Measurements from ENCODE around the gene DNAJC5.
"Not testable (repeated sequence)": the region's sequence is repeated elsewhere in the genome, so short reads cannot be mapped to it uniquely, and the experiment has no call there.

Gene DNAJC5, protein sequence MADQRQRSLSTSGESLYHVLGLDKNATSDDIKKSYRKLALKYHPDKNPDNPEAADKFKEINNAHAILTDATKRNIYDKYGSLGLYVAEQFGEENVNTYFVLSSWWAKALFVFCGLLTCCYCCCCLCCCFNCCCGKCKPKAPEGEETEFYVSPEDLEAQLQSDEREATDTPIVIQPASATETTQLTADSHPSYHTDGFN

DNA sequence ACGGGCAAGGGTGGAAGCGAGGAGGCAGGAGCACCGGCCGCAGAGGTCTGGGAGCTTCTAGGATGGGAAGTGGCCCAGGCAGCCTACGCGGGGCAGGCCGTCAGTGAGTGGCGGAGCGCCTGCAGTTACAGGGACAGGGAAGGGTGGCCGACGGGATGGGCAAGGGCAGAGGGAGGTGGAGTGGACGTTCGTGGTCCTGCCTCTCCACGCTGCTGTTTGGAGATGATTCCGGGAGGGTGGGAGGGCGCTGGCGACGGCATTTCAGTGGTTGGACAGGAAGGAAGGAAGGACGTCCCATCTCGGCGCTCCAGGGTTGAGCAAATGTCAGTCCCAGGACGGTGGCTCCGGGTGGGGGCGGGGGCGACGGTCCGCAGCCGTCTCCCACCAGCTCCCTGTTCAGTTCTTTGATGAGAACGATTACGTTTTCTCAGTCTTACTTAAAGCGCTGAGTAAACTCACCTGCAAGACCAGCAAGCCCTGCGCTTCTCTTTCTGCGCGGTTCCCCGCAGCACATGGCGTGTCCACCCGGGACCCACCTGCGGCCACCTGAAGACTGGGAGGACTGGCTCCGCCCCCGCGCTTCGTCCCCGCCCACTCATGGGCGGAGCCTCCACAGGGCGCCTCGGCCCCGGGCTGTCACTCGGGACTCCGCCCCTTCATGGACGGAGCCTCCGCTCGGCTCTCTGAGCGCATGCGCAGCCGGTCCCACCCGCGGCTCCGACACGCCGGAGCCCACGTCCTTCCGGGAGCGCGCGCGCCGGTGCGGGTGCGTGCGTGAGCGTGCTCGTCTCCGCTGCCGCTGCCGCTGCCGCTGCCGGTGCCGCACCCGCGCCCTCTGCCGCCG lies at the start of gene DNAJC5:
Gene DNAJC5 (plus strand): TSS at position 769 of the 844 bp plus-strand sequence. CDS start 33,220 bp downstream, outside the sequence.
- peak; percentile 100 for DNase-seq (ENCODE audit: low spot score)

DNA sequence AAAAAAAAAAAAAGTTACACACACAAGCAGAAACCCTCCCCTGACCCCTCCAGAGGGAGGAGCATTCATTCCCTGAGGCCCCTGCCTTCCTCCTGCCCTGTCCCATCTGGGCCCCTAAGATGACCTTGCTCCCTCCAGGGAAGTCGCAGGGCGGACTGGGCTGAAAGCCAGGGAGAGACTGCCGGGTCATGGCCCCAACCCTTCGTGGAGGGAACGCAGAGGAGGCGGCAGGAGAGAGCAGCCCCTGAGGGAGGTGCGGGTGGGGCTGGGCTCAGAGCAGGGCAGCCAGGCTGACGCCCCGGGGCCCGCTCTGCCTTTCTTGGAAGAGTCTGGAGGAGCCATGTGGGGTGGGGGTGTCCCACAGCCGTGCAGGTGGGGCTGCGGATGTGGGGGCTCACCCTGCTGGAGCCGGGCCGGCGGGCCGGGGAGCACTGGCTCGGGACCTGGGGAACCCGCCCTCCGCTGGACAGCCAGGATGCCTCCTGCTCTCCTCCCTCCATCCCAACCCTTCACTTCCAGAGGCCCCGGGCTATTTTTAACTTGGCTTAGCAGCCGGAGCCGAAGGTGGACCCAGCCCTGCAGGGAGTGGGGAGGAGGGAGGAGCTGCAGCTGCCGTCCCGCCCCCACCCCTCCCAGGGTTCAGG lies 48.7 kb upstream of the DNAJC5 start:
- peak; percentile 81 for DNase-seq (ENCODE audit: low spot score)

DNA sequence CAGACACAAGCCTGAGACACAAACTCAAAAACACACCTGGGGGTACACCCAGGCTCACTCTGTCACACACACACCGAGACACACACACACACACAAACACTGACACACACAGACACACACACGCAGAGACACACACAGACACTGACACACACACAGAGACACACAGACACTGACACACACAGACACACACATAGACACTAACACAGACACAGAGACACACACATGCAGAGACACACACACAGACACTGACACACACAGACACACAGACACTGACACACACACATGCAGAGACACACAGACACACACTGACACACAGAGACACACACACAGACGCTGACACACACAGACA lies 48.1 kb upstream of the DNAJC5 start:
- DNase-seq (ENCODE audit: low spot score): no peak

DNA sequence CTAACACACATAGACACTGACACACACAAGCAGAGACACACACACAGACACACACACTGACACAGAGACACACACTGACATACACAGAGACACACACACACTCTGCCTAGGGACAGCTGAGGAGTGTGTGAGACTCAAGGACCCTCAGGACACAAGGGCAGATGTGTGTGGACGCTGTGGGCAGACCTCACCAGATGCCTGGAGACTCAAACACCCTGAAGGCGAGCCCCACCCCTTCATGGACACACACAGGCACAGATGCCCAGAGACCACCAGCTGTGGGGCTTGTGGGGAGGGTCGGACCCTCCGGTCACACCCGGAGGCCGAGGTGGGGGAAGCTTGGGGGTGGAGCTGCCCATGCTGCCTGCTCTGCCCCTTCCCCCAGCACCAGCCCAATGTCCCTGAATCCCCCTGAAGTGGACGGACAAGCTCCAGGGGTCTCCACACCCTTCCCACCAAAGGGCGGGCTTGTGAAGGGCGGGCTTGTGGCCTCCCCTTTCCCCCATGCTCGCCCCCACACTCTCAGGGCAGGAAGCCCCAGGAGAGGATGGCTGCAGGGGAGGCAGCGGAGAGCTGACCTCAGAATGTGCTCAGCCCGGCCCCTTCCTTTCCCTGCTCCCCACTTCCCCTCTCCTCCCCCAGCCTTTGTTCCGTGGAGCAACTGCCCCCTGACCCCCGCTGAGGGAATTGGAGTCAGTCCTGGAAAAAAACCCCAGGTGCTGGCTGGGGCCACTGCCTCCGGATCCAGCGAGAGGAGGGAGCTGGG lies 47.5 kb upstream of the DNAJC5 start:
- DNase-seq (ENCODE audit: low spot score): peak; percentile 77

DNA sequence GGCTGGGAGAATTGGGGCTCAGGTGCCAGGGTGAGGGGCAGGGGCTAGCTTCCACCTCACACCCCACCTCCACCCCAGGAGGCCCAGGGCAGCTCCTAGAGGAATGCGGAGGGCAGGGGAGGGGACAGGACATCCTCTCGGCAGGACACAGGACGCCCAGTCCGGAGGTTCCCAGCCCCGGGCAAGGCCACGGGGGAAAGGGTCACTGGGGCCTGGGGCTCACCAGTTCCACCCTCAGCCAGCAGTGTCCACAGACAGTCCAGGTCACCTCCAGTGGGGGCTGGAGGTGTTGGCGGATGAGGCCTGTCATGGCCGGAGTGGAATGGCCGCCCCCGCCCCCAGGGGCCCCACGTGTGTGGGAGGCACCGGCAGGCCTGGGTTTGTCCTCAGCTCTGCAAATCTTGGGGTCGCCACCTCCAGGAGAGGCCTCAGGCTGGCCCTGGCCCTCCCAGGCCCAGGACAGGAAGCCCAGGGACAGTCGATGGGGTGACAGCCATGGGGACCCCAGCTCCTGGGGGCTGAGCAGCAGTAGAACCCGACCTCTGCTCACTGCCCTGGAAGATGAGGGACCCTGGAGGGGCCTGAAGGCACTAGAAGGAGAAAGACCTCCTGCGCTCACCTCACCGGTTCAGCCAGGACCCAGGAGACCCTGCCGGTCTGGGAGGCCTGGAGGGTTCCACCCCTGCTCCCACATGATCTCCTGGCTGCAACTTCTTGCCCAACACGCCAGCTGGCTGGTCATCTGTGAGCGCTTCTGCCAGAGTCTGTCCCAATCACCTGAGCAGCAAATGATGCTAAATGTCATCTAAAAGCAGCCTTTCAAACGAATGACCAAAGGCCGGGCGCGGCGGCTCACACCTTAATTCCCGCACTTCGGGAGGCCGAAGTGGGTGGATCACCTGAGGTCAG lies 46.7 kb upstream of the DNAJC5 start:
- peak; percentile 35 for DNase-seq (ENCODE audit: low spot score)

DNA sequence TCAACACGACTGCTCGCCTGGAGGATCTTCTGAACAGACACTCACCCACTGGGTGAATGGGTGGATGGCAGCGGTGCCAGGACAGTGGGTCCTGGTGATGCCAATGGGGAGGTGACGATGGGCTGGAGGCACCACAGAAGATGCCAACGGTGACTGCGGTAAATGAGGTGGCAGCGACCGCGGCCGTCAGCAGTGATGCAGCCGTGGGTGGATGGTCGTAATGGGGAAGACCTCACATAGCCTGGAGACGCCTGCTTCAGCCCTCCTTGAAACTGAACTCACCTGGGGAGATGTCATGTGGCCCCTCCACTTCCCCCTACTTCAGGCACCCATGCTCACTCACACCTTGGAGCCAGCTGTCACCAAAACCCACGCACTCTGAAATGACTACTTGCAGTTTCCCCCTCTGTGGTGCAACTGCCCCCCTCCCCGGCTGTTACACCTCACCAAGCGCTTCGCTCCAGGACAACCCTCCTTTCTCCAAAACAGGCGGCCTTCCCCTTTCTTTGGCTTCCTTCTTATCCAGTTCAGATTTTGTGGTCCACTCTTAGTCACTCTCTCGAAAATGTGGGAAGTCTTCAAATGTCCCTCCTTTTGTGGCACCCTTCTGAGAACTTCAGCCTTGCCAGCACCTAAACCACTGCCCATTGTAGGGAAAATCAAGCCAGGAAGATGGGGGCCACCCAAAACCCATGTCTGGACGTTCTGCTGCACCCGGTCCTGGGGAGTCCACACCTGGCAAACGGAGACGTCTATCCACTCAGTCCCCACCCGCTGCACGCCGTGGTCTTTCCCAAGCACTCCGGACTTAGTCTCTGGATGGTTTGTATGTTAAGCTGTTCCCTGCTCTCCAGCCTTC lies 44.0 kb upstream of the DNAJC5 start:
- DNase-seq (ENCODE audit: low spot score): no peak

DNA sequence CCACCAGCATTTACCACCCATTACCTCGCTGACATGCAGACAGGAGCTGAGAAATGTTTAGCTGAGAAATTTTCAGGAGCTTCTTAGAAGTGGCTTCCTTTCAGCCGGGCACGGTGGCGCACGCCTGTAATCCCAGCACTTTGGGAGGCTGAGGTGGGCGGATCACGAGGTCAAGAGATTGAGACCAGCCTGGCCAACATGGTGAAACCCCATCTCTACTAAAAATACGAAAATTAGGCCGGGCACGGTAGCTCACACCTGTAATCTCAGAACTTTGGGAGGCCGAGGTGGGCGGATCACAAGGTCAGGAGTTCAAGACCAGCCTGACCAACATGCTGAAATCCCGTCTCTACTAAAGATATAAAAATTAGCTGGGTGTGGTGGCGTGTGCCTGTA lies 43.4 kb upstream of the DNAJC5 start:
- DNase-seq (ENCODE audit: low spot score): not testable (repeated sequence)

DNA sequence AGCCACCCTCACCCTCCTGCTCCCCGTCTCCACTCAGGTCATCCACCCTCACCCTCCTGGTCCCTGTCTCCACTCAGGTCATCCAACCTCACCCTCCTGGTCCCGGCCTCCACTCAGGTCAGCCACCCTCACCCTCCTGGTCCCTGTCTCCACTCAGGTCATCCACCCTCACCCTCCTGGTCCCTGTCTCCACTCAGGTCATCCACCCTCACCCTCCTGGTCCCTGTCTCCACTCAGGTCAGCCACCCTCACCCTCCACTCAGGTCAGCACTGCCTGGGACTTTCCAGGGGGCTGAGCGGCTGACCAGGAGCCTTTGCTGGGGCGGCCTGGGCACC lies 41.2 kb upstream of the DNAJC5 start:
- DNase-seq (ENCODE audit: low spot score): not testable (repeated sequence)

DNA sequence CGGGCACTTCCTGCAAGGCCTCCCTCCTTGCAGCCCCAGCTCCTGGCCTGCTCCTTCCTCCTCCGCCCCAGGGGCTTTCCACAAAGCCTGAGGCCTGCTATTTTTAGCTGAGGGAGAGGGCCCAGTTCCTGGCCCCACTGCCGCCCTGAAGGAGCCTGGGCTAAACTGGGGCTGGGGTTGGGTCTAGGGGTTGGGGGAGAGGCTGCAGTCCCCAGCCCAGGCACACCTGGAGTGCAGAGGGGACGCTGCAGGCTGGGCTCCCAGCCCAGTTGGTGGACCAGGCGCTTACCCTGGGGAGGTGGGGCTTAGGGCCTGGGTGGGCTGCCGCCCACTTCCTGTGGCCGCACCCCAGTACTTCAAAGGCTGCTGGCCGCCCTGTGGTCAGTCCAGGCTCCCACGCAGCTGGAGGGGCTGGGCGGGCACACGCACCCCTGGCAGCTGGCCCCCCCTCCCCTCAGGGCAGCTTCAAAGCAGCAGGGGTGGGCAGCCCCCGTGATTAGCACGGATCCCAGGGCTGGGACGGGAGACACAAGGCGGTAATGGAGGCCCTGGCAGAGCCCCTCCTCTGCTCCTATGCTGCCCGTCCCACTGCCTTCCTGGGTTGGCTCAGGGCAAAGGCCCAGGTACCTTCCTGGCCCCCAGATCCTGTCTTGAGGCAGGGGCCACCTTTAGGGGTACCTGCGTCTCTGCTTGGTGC lies 40.7 kb upstream of the DNAJC5 start:
- DNase-seq (ENCODE audit: low spot score): peak; percentile 54

DNA sequence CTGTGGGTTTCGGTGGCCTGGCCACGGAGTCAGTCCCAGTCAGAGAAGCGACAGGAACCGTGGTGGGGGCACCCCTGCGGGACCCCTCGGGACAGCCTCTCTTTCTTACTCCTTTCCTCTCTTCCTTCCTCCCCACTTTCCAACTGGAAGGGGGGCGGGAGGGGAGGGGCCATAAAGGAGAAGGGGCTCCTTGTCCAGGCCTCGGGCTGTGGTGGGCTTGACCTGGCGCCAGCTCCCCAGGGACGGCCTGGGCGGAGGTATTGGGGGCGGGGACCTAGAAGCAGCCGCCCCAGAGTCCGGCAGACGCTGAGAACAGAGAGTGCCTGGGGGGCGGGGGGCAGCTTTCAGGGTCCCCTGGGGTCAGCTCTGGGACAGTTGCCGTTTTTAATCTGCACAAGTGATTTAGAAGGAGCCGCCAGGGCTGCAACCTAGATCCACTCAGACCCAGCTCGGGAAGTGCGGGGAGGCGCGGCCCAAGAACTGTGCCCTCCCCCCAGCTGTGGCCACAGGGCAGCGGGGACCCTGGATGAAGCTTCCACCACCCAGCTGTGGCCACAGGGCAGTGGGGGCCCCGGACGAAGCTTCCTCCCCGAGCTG lies 40.1 kb upstream of the DNAJC5 start:
- peak; percentile 41 for DNase-seq (ENCODE audit: low spot score)

DNA sequence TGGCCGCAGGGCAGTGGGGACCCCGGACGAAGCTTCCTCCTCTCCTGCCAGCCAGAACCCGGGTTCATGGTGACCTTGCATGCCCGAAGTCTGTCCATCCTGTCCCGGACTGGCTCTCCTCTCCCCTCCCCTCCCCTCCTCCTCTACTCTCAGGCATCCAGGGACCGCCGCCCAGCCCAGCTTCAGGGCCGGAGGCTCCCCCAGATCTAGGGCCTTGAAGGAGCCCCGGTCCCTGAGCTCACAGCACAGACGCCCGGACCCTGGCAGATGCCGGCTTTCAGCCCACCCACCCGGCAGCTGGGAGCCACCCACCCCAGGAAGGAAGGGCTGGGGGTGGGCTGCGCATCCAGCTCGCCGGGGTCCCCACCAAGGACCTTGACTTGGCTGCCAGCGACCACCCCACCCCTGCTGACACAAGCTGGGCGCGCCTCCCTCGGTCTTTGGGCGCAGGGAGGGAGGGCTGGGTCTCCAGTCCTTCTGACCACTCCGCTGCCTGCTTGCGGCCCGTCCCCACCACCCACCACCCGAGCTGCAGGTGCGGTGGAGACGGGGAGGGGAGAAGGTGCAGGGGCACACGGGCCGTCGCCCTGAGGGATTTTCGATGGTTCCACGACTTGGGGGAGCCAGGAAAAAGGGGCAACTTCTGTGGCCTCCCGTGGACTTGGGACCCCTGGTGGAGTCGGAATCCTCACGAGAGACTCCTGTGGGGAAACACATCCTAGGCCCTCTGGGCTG lies 39.4 kb upstream of the DNAJC5 start:
- DNase-seq (ENCODE audit: low spot score): peak; percentile 41

DNA sequence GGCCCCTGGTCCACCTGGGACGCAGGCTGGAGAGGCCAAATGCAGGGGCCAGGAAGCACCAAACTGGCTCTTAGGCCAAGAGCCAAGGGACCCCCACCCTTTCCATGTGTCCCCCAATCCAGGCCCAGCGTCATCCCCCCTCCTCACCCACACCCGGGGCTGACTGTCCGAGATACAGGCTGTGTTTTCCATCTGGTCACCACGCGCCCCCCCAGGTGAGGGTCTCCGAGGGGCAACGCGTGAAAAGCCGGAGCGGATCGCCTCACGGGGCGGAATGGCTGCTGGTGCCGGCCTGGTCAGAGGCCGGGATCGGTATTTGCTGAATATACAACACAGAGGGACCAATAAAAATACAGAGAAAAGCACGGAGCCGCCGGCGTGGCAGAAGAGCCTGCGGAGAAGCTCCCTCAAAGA lies 38.8 kb upstream of the DNAJC5 start:
- peak; percentile 63 for DNase-seq (ENCODE audit: low spot score)

DNA sequence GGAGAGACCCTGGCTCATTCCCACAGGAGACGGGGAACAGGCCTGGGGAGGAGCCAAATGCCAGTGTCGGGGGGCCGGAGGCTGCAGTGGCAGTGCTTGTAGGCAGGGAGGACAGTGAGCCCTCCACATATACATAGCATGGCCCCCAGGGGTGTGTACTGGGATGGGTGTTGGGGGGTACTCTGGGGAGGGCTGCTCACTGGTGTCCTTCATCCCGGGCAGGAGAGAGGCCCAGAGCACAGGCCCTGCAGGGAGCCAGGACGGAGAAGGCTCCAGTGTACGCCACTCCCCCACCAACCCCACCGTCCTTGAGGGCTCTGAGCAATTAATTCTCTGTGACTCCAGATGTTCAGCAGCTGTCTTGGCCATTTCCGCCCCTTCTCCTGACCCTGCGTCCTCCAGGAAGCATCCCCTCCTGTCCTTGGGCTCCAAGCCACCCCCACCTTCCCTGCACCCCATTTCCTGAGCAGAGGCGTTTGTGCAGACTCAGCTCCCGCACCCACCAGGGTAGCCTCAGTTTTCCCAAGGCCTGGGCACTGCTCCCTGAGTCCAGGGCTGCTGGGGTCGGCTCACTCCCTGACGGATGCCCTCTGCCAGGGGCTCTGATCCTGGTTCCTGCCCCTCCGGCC lies 37.0 kb upstream of the DNAJC5 start:
- no peak for DNase-seq (ENCODE audit: low spot score)

DNA sequence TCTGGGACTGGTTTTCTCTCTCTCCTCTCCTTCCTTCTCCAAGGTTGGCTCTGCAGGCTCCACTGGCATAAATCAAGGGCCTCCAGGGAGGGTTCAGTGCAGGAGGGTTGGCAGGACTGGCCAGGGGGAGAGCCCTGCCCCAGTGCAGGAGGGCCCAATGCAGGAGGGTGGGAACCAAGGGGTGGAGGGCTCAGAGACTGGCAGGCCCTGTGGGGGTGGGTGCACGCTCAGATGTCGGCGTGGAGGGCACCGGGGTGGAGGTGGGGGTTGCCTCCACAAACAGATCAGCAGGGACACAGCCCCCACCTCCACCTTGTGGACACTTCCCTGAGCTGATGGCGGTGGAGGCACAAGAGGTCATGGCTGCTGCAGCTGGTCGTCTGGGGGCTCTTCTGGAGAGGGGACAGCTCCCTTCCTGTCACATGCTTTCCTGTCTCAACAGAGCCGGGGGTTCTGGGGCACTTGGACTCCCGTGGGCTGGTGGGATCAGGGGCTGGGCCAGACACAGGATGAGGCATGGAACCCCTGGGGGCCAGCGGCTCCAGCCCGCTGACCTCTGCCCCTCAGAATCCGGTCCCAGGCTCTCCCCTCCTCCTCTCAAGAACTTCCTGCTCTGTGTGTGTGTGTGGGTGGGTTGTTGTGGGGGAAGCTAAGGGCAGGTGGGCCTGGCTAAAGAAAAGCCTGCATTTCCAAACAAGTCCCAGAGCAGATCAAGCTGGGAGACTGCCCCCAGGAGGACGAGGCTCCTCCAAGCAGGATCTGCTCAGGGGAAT lies 36.3 kb upstream of the DNAJC5 start:
- DNase-seq (ENCODE audit: low spot score): peak; percentile 52

DNA sequence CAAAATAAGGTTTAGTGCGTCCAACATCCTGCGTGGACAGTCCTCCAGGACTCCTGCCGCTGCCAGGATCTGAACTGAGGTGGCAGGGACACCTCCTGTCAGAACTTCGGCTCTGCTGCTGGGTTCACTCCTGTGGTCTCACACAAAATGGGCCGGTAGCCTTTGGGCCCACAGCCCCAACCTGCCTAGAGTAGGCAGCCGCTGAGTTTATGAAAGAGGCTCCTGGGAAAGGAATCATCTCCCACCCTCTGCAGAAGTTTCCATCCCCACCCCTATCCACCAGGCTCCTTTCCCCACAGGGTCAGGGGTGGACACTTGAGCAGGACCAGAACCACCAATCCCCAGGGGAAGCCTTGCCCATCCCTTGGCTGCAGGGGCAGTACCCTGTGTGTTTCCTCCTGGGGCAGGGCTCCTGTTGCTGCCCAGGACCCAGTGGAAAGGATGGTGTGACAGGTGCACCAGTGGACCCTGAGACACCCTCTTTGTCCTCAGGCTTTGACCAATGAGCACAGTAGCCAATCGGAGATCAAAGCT lies 35.7 kb upstream of the DNAJC5 start:
- no peak for DNase-seq (ENCODE audit: low spot score)

DNA sequence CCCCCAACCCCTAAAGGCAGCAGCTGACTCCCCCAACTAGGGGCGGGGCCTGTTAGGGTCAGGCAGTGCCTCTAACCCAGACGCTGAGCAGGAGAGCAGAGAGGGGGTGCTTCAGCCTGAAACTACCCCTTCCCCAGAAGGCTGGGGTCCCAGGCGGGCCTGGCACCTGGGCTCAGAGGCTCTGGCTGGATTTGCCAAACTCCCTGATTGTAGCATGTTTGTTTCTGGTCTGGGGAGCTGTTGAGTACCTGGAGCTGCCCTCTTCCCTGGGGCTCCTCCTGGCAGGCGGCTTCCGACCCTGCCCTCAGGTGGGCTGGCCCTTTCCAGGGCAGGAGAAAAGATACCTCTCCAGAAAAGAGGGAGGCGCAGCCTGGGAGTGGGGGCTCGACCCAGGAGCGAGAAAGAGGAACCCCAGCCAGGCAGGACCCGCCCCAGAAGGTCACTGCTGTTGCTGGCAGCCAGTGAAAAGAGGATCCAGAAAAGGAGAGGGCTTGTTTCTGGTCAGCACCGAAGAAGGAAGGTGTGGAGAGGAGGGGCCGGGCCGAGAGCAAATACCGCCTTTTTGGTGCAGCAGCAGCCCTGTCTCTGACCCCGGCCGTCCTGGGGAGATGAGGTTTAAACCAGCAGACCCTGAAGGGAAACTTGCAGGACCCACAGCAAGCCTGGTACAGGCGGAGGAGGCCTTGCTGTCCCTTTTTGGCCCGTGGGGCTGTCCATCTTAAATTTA lies 34.4 kb upstream of the DNAJC5 start:
- DNase-seq (ENCODE audit: low spot score): no peak
